ENCODE data around the gene EGLN1. TPM values are rescaled to one million over a fixed set of nuclear protein-coding genes. Genes with fewer than 3 reads are reported as not detected.
A peak's percentile ranks its signal among the peaks of the same experiment; 100 is the strongest.

EGLN1 gene
- total and polyA plus RNA-seq, 4 donors: 4.5 to 45.1 (median 16.3) TPM

- ATAC-seq (ENCODE audit: insufficient read depth, low FRiP score): no peak
- TF ChIP-seq CTCF (IDR thresholded peaks at IDR 0.05; ENCODE audit: control extremely low read depth, extremely low read depth): no peak
- H3K4me3 ChIP-seq: no peak overlapping the region
- WGBS, 2 donors: 95 to 96% methylated on average over 4 of the region's 4 CpGs
- H3K27me3 ChIP-seq (ENCODE audit: control insufficient read depth in 3 of 3, insufficient read depth in 3 of 3, low read length in 2 of 3): no peaks in the 10 kb centered on the region
- no peak for DNase-seq
- H3K4me1 ChIP-seq (ENCODE audit: control insufficient read depth in 5 of 5, insufficient read depth in 5 of 5, low read length in 5 of 5): peaks cover 0 to 1% (median 0%) of the 10 kb centered on the region in 5 donors
- H3K27ac ChIP-seq (ENCODE audit: low read depth in 1 of 2, low read length in 1 of 2): no peak overlapping the region
- no peak overlapping the region for H3K9ac ChIP-seq (ENCODE audit: insufficient read depth in 1 of 2, low read length in 2 of 2)
- no peaks in the 10 kb centered on the region for H3K9me3 ChIP-seq (ENCODE audit: control insufficient read depth in 4 of 4, insufficient read depth in 3 of 4, low read length in 3 of 4)
- H3K36me3 ChIP-seq (ENCODE audit: control insufficient read depth in 4 of 4, insufficient read depth in 4 of 4, low read length in 4 of 4): peaks cover 6 to 23% (median 17%) of the 10 kb centered on the region in 4 donors
Observed at GRCh38 chr1:231347961-231348360, 74.1 kb downstream of the EGLN1 start.

GRCh38 chr1:231340328-231341013, 81.6 kb downstream of the EGLN1 start:
- Histone ChIP-seq H3K9me3 (ENCODE audit: control insufficient read depth in 4 of 4, insufficient read depth in 3 of 4, low read length in 3 of 4) (peaks cover 0 to 1% (median 0%) of the 10 kb centered on the region in 4 donors), H3K27ac (ENCODE audit: low read depth in 1 of 2, low read length in 1 of 2) (no peak overlapping the region), H3K36me3 (ENCODE audit: control insufficient read depth in 4 of 4, insufficient read depth in 4 of 4, low read length in 4 of 4) (peaks cover 0 to 11% (median 2%) of the 10 kb centered on the region in 4 donors), H3K4me3 (no peak overlapping the region), H3K27me3 (ENCODE audit: control insufficient read depth in 3 of 3, insufficient read depth in 3 of 3, low read length in 2 of 3) (no peaks in the 10 kb centered on the region), H3K4me1 (ENCODE audit: control insufficient read depth in 5 of 5, insufficient read depth in 5 of 5, low read length in 5 of 5) (peaks cover 4 to 24% (median 12%) of the 10 kb centered on the region in 5 donors), H3K9ac (ENCODE audit: insufficient read depth in 1 of 2, low read length in 2 of 2) (no peak overlapping the region)
- ATAC-seq (ENCODE audit: insufficient read depth, low FRiP score): no peak
- DNase-seq: no peak
- 96% methylated on average over 6 of the region's 6 CpGs for WGBS, 2 donors
- no peak for TF ChIP-seq CTCF (IDR thresholded peaks at IDR 0.05; ENCODE audit: control extremely low read depth, extremely low read depth)

GRCh38 chr1:231338270-231339128, 83.6 kb downstream of the EGLN1 start, which contains the start of gene SPRTN:
TSS of gene SPRTN (plus strand) at chr1:231338293. CDS start at chr1:231338384, 91 bp downstream.
- ATAC-seq (ENCODE audit: insufficient read depth, low FRiP score) (peak; percentile 68), DNase-seq (peak in 1 of 3 donors; percentile 30)
- WGBS, 2 donors: 0 to 1% methylated on average over 43 of the region's 43 CpGs

More at GRCh38 chr1:231338270-231339128, 83.6 kb downstream of the EGLN1 start, which contains the start of gene SPRTN:
- H3K4me3 ChIP-seq: peak within 1 kb of the TSS; percentile 97
- TF ChIP-seq CTCF (IDR thresholded peaks at IDR 0.05; ENCODE audit: control extremely low read depth, extremely low read depth): no peak
- H3K4me1 ChIP-seq (ENCODE audit: control insufficient read depth in 5 of 5, insufficient read depth in 5 of 5, low read length in 5 of 5): peaks cover 4 to 44% (median 14%) of the 10 kb centered on the region in 5 donors
- H3K27ac ChIP-seq (ENCODE audit: low read depth in 1 of 2, low read length in 1 of 2): peak within 1 kb of the TSS; percentile 87 to 98
- H3K9me3 ChIP-seq (ENCODE audit: control insufficient read depth in 4 of 4, insufficient read depth in 3 of 4, low read length in 3 of 4): peaks cover 0 to 1% (median 0%) of the 10 kb centered on the region in 4 donors
- H3K9ac ChIP-seq (ENCODE audit: insufficient read depth in 1 of 2, low read length in 2 of 2): peak within 1 kb of the TSS; percentile 78 to 85
- no peaks in the 10 kb centered on the region for H3K27me3 ChIP-seq (ENCODE audit: control insufficient read depth in 3 of 3, insufficient read depth in 3 of 3, low read length in 2 of 3)
- peaks cover 0 to 6% (median under 1%) of the 10 kb centered on the region in 4 donors for H3K36me3 ChIP-seq (ENCODE audit: control insufficient read depth in 4 of 4, insufficient read depth in 4 of 4, low read length in 4 of 4)

All from lung (tissue), 12 donors.